DMS53 treated with DMSO at 0.1 percent for 48 hours (cell line): ENCODE results near the gene RGPD3.
"Not testable (repeated sequence)": the region's sequence is repeated elsewhere in the genome, so short reads cannot be mapped to it uniquely, and the experiment has no call there.

Experiments
- DNase-seq: peaks from one replicate; lab custom pipeline; 2025; ENCODE audit not compliant: unreplicated experiment; lab: John Stamatoyannopoulos, UW

RGPD3 gene

DNA sequence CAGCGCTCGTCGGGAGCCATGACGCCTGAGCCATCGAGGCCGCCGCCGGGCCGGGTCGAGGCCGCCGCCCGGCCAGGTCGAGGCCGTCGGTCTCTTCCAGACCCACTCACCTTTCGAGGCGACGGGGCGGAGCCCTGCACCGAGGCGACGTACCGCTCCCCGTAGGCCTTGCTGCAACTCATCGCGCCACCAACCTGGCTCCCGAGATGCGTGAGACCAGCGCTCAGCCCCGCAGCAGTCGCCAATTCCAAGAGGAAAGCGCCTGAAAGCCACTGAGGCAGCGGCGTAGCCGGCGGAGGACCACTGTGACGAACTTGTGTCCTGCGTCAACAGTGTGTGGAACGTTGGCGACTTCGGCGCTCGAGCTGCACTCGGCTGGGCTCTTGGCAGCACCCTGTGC lies at the start of gene RGPD3:
Gene RGPD3, minus strand, starts transcription at position 307 of the 400 bp plus-strand sequence. Its CDS starts 125 bp downstream, at position 182.
- DNase-seq: not testable (repeated sequence)

DNA sequence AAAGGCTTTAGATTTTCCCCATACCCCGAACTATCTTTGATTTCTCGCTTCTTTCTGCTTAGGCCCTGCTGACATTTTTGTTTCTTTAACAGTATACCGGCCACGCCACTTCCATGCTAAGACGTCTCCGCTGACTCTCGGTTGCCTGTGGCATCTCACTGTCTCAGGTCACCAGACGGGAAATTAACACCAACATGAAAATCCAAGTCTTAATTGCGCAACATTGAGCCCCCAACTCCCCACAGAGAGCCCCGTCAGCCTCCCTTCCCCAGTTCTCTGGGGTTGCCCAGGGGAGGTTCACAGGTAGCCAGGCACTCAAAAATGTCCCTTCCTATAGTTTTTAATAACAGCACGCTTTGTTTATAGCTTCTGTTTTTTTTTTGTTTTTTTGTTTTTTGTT lies 49.1 kb upstream of the RGPD3 start:
- no peak for DNase-seq

DNA sequence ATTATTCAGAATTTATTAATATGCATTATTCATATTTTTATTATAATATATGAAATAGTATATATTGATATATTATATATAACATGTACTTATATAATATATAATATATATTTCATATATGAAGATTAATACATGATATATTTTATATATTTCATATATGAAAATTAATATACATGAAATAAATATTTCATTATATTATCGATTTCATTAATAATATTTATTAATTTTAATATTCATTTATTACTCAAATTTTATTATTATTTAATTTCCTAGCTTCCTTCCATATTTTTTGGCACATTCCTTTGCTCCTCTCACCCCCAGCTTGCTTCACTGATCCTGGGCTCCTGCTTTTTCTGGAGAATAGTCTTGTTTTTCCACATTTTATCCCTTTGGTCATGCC lies 48.7 kb upstream of the RGPD3 start:
- DNase-seq: no peak

DNA sequence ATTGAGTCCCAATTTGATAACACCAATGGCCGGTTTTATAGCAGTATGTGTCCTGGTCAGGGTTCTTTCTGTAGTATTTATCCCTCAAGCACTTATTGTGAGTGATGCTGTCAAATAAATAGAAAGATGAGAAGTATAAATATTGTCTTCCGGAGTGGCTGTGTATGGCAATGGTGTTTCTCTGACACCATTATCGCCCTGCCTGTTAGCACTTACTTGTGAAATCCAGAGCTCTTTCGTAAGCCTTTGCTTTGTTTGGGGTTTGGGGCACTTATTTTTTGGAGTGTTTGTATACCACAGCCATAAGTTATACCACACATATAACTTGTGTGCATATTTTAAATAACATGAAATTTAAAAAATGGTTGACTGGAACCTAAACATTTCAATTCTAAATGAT lies 48.2 kb upstream of the RGPD3 start:
- DNase-seq: no peak

DNA sequence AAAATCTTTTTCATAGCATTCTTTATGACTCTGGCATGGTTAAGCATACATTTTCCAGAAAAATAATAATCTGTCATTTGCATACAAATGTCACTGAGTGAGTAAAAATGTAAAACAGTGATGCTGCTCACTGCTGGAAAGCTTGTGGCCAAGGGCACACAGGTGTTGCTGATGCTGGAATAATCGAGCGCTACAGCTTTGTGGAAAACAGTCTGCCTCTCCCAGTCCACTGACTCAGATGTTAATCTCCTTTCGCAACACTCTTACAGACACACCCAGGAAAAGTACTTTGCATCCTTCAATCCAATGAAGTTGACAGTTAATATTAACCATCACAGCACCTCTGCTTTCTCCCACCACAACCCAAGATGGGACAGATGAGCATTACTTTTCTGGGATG lies 46.6 kb upstream of the RGPD3 start:
- not testable (repeated sequence) for DNase-seq

GRCh38 chr2:106513391-106513790 lies 45.2 kb upstream of the RGPD3 start:
- not testable (repeated sequence) for DNase-seq

- not testable (repeated sequence) for DNase-seq
These were observed 43.7 kb upstream of the RGPD3 start for GRCh38 chr2:106511934-106512333.

GRCh38 chr2:106511476-106511901 lies 43.3 kb upstream of the RGPD3 start:
- not testable (repeated sequence) for DNase-seq

GRCh38 chr2:106510791-106511190 lies 42.6 kb upstream of the RGPD3 start:
- not testable (repeated sequence) for DNase-seq

GRCh38 chr2:106509374-106509770 lies 41.2 kb upstream of the RGPD3 start:
- not testable (repeated sequence) for DNase-seq

- DNase-seq: not testable (repeated sequence)
These were observed 40.6 kb upstream of the RGPD3 start for GRCh38 chr2:106508660-106509373.

GRCh38 chr2:106506002-106506687 lies 37.9 kb upstream of the RGPD3 start:
- not testable (repeated sequence) for DNase-seq

GRCh38 chr2:106504787-106505186 lies 36.6 kb upstream of the RGPD3 start:
- not testable (repeated sequence) for DNase-seq

DNA sequence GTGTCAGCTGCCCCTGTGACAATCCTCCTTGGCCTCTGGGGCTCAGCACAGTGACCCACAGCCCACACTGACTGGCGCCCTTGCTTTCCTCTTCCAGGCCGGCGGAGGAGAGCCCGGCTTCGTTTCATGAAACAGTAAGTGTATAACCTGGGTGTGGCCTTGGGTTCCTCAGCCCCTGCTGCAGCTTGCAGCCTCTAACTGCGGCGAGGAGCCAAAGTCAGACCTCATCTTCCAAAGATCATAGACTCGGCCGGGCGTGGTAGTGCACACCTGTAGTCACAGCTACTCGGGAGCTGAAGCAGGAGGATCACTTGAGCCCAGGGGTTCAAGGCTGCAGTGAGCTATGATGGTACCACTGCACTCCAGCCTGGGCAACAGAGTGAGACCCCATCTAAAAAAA lies 36.0 kb upstream of the RGPD3 start:
- DNase-seq: not testable (repeated sequence)

- DNase-seq: not testable (repeated sequence)
These were observed 34.1 kb upstream of the RGPD3 start for GRCh38 chr2:106502351-106502750.

- DNase-seq: not testable (repeated sequence)
These were observed 32.1 kb upstream of the RGPD3 start for GRCh38 chr2:106500350-106500749.

DNA sequence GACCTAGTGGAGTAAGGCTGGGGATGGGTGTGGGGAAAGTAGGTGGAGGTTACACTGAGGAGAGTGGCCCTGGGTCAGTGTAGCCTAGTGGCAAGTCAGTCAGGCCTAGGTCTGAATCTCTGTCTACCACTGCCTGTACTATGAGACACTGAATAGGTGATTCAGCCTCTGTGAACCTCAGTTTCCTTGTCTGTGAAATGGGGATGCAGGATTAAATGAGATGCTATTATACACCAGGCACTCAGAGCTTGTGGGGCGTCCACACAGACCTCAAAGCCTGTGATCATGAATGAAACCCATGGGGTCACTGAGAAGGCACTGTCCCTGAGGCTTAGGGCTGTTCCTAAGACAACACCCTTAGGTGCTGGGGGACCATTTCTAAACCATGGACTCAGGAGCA lies 30.3 kb upstream of the RGPD3 start:
- not testable (repeated sequence) for DNase-seq

- DNase-seq: not testable (repeated sequence)
These were observed 24.7 kb upstream of the RGPD3 start for GRCh38 chr2:106492913-106493312.

- not testable (repeated sequence) for DNase-seq
These were observed 24.2 kb upstream of the RGPD3 start for GRCh38 chr2:106492399-106492798.

- DNase-seq: not testable (repeated sequence)
These were observed 21.5 kb upstream of the RGPD3 start for GRCh38 chr2:106489701-106490100.

- not testable (repeated sequence) for DNase-seq
These were observed 19.4 kb upstream of the RGPD3 start for GRCh38 chr2:106487386-106488191.
